ENCODE results near the gene CDK2AP2.

Gene CDK2AP2

DNA sequence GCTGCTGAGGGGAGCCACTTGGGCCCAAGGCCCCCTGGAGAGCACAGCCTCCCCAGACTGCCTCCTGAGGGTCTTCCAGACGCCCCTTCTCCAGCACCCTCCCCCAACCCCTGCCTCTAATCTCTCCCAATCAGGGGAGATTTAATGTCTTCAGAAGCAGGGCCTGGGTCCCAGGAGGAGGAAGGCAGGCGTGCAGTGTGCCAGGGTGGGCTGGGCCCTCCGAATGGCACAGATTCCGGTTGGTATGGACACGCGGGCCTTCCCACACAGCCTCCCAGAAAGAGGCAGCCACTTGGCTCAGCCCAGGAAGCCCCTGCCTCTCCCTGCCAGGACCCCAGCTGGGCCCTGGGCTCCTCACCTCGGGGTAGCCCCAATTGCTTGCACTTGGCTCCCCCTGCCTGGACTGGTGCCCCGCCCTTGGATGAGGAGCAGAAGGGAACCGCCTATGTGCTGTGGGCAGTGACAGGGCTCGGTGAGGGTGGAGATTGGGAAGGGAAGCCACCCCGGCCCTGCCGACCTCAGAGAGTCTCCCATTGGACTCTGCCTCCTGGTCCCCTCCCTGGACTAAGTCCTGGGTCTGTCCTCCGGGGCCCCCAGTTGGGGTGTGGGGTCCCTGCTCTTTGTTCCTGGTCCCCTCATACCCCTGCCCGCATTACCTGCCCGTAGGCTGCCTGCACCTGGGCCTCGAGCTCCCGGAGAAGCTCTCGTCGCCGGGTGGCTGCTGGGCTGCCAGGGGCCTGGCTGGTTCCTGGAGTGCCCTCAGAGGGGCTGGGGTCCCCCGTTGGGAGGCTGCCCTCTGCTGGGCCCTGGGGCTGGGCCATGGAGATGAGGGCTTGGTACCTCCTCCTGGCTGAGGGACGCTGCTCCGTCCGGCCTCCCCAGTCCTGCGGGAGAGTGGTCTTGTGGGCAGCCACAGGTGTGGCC, 15.9 kb upstream of the CDK2AP2 start:
- no peak overlapping the region for H3K9ac ChIP-seq (ENCODE audit: low read length in 2 of 2)
- no peak overlapping the region for H3K4me3 ChIP-seq (ENCODE audit: low read length in 2 of 2)
- H3K27ac ChIP-seq (ENCODE audit: low read length), result no peak overlapping the region
- no peaks in the 10 kb centered on the region for H3K4me1 ChIP-seq (ENCODE audit: control insufficient read depth, insufficient read depth, low read length)
- H3K27me3 ChIP-seq (ENCODE audit: control insufficient read depth in 1 of 2, insufficient read depth in 2 of 2, low read length in 2 of 2), result peaks cover 0 to 4% of the 10 kb centered on the region in 2 donors
- no peaks in the 10 kb centered on the region for H3K9me3 ChIP-seq (ENCODE audit: control insufficient read depth in 2 of 2, low read length in 2 of 2)
- no peaks in the 10 kb centered on the region for H3K36me3 ChIP-seq (ENCODE audit: control insufficient read depth in 2 of 2, insufficient read depth in 2 of 2, low read length in 2 of 2)

DNA sequence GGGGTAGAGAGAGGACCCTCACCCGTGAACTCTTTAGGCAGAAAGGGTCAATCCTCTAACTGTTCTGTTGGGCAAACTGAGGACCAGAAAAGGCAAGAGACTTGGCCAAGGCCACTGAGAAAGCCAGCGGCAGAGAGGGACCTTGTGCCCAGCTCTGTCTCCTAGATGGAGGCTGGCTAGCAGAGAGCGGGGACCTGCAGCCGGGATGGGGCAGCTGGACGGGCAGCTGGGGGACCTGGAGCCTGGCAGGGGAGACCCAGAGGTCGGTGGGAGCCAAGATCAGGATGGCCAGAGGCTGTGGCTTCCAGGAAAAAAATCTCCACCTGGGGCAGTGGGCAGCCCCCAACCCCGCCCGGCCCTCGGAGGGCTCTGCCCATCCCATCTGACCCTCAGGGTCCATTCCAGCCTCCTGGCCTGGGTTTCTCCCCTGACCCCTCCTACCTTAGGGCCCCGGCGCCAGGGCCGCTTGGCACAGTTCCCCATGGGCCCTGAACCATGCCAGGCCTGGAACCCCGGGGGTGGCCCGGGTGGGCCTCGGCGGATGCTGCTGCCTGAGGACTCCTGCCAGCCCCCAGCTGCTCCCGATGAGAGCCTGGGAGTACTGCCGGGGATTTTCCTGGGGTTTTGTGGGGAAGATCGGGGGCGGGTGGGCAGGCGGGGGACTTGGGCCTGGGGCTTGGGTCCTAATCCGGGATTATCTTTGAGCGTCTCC, 15.0 kb upstream of the CDK2AP2 start, which contains the start of gene CABP2:
Gene CABP2, minus strand, starts transcription at position 603 of the 712 bp plus-strand sequence. Its CDS starts 120 bp downstream, at position 483.
- Histone ChIP-seq H3K36me3 (ENCODE audit: control insufficient read depth in 2 of 2, insufficient read depth in 2 of 2, low read length in 2 of 2) (no peaks in the 10 kb centered on the region), H3K27ac (ENCODE audit: low read length) (no peak within 1 kb of the TSS), H3K9me3 (ENCODE audit: control insufficient read depth in 2 of 2, low read length in 2 of 2) (no peaks in the 10 kb centered on the region), H3K9ac (ENCODE audit: low read length in 2 of 2) (no peak within 1 kb of the TSS), H3K27me3 (ENCODE audit: control insufficient read depth in 1 of 2, insufficient read depth in 2 of 2, low read length in 2 of 2) (peaks cover 0 to 4% of the 10 kb centered on the region in 2 donors), H3K4me3 (ENCODE audit: low read length in 2 of 2) (no peak within 1 kb of the TSS), H3K4me1 (ENCODE audit: control insufficient read depth, insufficient read depth, low read length) (no peaks in the 10 kb centered on the region)

GRCh38 chr11:67522338-67522737, 14.4 kb upstream of the CDK2AP2 start:
- H3K9ac ChIP-seq (ENCODE audit: low read length in 2 of 2), result no peak overlapping the region
- no peaks in the 10 kb centered on the region for H3K9me3 ChIP-seq (ENCODE audit: control insufficient read depth in 2 of 2, low read length in 2 of 2)
- H3K36me3 ChIP-seq (ENCODE audit: control insufficient read depth in 2 of 2, insufficient read depth in 2 of 2, low read length in 2 of 2), result no peaks in the 10 kb centered on the region
- H3K27me3 ChIP-seq (ENCODE audit: control insufficient read depth in 1 of 2, insufficient read depth in 2 of 2, low read length in 2 of 2), result peaks cover 0 to 4% of the 10 kb centered on the region in 2 donors
- H3K27ac ChIP-seq (ENCODE audit: low read length), result no peak overlapping the region
- H3K4me1 ChIP-seq (ENCODE audit: control insufficient read depth, insufficient read depth, low read length), result no peaks in the 10 kb centered on the region
- no peak overlapping the region for H3K4me3 ChIP-seq (ENCODE audit: low read length in 2 of 2)

DNA sequence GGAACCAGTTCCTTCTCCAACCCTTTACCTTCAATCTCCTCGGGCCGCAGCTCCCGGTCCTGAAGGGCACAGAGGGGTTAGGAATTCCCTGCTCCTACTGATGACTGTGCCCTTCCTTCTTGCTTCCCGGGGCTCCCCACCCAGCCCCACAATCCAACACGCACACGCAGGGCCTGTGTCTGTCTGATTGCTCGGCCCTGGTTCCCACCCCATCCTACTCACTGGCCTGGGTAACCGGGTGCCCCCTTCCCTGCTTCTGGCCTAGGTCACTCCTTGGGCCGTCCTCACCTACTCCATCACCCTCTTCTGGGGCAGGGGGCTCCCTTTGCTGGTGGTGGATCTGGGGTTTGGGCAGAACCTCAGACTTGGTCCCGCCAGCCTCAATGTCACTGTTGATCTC, 14.0 kb upstream of the CDK2AP2 start:
- Histone ChIP-seq H3K4me1 (ENCODE audit: control insufficient read depth, insufficient read depth, low read length) (no peaks in the 10 kb centered on the region), H3K27ac (ENCODE audit: low read length) (no peak overlapping the region), H3K4me3 (ENCODE audit: low read length in 2 of 2) (no peak overlapping the region), H3K9ac (ENCODE audit: low read length in 2 of 2) (no peak overlapping the region), H3K27me3 (ENCODE audit: control insufficient read depth in 1 of 2, insufficient read depth in 2 of 2, low read length in 2 of 2) (peaks cover 0 to 4% of the 10 kb centered on the region in 2 donors), H3K9me3 (ENCODE audit: control insufficient read depth in 2 of 2, low read length in 2 of 2) (no peaks in the 10 kb centered on the region), H3K36me3 (ENCODE audit: control insufficient read depth in 2 of 2, insufficient read depth in 2 of 2, low read length in 2 of 2) (no peaks in the 10 kb centered on the region)

DNA sequence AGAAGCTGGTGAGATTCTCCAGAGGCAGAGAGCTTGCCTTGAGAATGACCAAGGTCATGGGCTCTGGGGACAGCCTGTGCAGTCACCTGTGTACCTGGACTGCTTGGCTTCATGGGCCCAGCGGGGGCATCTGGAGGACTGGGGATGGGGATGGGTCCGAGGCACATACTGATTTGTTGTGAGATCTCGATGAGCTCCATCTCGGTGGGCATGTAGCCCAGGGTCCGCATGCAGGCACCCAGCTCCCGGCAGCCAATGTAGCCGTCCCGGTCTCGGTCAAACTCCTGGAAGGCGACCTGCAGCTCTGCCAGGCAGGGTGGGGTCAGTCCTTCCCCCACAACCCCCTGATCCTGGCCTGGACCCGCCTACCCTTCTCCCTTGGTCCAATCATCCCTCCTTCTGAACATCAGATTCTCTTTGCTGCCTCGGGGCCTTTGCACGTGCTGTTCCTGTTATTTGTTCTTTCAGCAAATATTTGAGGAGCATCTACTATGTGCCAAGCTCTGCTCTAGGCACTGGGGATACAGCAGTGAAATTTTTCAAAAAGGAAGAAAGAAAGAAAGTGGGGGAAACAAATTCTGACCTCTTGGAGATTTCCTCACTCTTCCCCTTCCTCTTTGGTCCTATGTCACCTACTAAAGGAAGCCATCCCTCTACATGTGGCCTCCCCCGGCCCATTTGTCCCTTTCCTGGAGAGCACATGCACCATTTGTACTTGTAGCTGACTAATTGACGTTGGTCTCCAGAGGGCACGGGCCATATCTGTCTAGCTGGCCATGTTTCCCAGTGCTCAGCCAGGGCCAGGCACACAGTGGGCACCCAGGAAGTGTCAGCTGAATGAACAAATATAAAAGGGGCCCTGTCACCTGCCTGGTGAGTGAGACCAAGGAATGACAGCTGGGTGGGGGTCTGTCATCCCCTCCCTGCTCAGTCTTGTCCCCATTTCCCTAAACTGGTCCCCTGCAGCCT, 13.2 kb upstream of the CDK2AP2 start:
- no peaks in the 10 kb centered on the region for H3K36me3 ChIP-seq (ENCODE audit: control insufficient read depth in 2 of 2, insufficient read depth in 2 of 2, low read length in 2 of 2)
- no peak overlapping the region for H3K9ac ChIP-seq (ENCODE audit: low read length in 2 of 2)
- no peaks in the 10 kb centered on the region for H3K9me3 ChIP-seq (ENCODE audit: control insufficient read depth in 2 of 2, low read length in 2 of 2)
- peaks cover 0 to 4% of the 10 kb centered on the region in 2 donors for H3K27me3 ChIP-seq (ENCODE audit: control insufficient read depth in 1 of 2, insufficient read depth in 2 of 2, low read length in 2 of 2)
- H3K4me3 ChIP-seq (ENCODE audit: low read length in 2 of 2), result no peak overlapping the region
- H3K4me1 ChIP-seq (ENCODE audit: control insufficient read depth, insufficient read depth, low read length), result no peaks in the 10 kb centered on the region
- H3K27ac ChIP-seq (ENCODE audit: low read length), result no peak overlapping the region

- H3K4me1 ChIP-seq (ENCODE audit: control insufficient read depth, insufficient read depth, low read length), result no peaks in the 10 kb centered on the region
These were observed 11.8 kb upstream of the CDK2AP2 start for GRCh38 chr11:67519726-67520125.

GRCh38 chr11:67517784-67518552, 10.0 kb upstream of the CDK2AP2 start:
- H3K4me1 ChIP-seq (ENCODE audit: control insufficient read depth, insufficient read depth, low read length), result no peaks in the 10 kb centered on the region
- no peak overlapping the region for H3K27ac ChIP-seq (ENCODE audit: low read length)
- H3K27me3 ChIP-seq (ENCODE audit: control insufficient read depth in 1 of 2, insufficient read depth in 2 of 2, low read length in 2 of 2), result peaks cover 0 to 4% of the 10 kb centered on the region in 2 donors
- no peaks in the 10 kb centered on the region for H3K9me3 ChIP-seq (ENCODE audit: control insufficient read depth in 2 of 2, low read length in 2 of 2)
- no peak overlapping the region for H3K9ac ChIP-seq (ENCODE audit: low read length in 2 of 2)
- no peak overlapping the region for H3K4me3 ChIP-seq (ENCODE audit: low read length in 2 of 2)
- no peaks in the 10 kb centered on the region for H3K36me3 ChIP-seq (ENCODE audit: control insufficient read depth in 2 of 2, insufficient read depth in 2 of 2, low read length in 2 of 2)

More at GRCh38 chr11:67519726-67520125, 11.8 kb upstream of the CDK2AP2 start:
- H3K27ac ChIP-seq (ENCODE audit: low read length), result no peak overlapping the region
- no peak overlapping the region for H3K9ac ChIP-seq (ENCODE audit: low read length in 2 of 2)
- H3K4me3 ChIP-seq (ENCODE audit: low read length in 2 of 2), result no peak overlapping the region
- H3K9me3 ChIP-seq (ENCODE audit: control insufficient read depth in 2 of 2, low read length in 2 of 2), result no peaks in the 10 kb centered on the region
- H3K36me3 ChIP-seq (ENCODE audit: control insufficient read depth in 2 of 2, insufficient read depth in 2 of 2, low read length in 2 of 2), result no peaks in the 10 kb centered on the region
- peaks cover 0 to 6% of the 10 kb centered on the region in 2 donors for H3K27me3 ChIP-seq (ENCODE audit: control insufficient read depth in 1 of 2, insufficient read depth in 2 of 2, low read length in 2 of 2)

DNA sequence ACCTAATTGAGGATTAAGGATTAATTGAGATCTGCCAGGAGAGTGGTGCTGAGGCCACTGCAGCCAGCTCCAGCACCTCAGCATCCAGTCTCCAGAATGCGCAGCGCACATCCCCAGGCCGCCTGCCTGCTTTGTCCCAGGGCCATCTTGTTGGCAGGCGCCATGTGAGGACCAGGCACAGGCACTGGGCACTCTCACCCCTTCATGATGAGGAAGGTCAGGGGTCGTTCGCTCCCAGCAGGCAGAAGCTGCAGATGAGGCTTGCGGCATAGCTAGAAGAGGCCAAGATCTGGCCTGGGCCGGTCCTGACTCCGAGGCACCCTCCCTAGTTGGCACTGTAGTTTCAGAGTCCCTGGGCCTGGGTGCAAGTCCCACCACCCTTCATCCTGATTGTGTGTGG, 8.8 kb upstream of the CDK2AP2 start:
- H3K9ac ChIP-seq (ENCODE audit: low read length in 2 of 2), result no peak overlapping the region
- H3K4me1 ChIP-seq (ENCODE audit: control insufficient read depth, insufficient read depth, low read length), result no peaks in the 10 kb centered on the region
- no peaks in the 10 kb centered on the region for H3K9me3 ChIP-seq (ENCODE audit: control insufficient read depth in 2 of 2, low read length in 2 of 2)
- H3K4me3 ChIP-seq (ENCODE audit: low read length in 2 of 2), result no peak overlapping the region
- no peaks in the 10 kb centered on the region for H3K36me3 ChIP-seq (ENCODE audit: control insufficient read depth in 2 of 2, insufficient read depth in 2 of 2, low read length in 2 of 2)
- H3K27me3 ChIP-seq (ENCODE audit: control insufficient read depth in 1 of 2, insufficient read depth in 2 of 2, low read length in 2 of 2), result peaks cover 0 to 4% of the 10 kb centered on the region in 2 donors
- H3K27ac ChIP-seq (ENCODE audit: low read length), result no peak overlapping the region

DNA sequence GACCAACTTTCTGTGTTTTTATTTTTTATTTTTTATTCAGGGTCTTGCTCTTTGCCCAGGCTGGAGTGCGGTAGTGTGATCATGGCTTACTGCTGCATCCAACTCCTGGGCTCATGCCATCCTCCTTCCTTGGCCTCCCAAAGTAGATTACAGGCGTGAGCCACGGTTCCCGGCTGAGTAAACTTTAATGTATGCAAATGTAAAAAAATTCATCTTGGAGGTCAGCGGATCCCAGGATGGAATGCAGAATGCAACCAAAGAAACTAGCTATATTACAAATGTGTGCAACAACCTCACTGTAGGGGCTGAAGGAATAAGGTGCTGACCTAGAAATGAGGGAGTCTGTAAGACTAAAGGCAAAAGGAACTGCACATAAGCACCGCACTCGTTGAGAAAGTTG, 6.2 kb upstream of the CDK2AP2 start:
- Histone ChIP-seq H3K9me3 (ENCODE audit: control insufficient read depth in 2 of 2, low read length in 2 of 2) (no peaks in the 10 kb centered on the region), H3K27ac (ENCODE audit: low read length) (no peak overlapping the region), H3K4me1 (ENCODE audit: control insufficient read depth, insufficient read depth, low read length) (no peaks in the 10 kb centered on the region), H3K27me3 (ENCODE audit: control insufficient read depth in 1 of 2, insufficient read depth in 2 of 2, low read length in 2 of 2) (peaks cover 0 to 4% of the 10 kb centered on the region in 2 donors), H3K9ac (ENCODE audit: low read length in 2 of 2) (no peak overlapping the region), H3K4me3 (ENCODE audit: low read length in 2 of 2) (no peak overlapping the region), H3K36me3 (ENCODE audit: control insufficient read depth in 2 of 2, insufficient read depth in 2 of 2, low read length in 2 of 2) (no peaks in the 10 kb centered on the region)
